Measurements from ENCODE around the gene ADAMTSL3. TPM values are rescaled to one million over a fixed set of nuclear protein-coding genes. Genes with fewer than 3 reads are reported as not detected.

Gene ADAMTSL3
- polyA plus RNA-seq, 1 donor from 2014 or later: 0.51 TPM

GRCh38 chr15:83947156-83947555 lies 293.2 kb downstream of the ADAMTSL3 start:
- Histone ChIP-seq H3K9me3 (ENCODE audit: low read length) (no peaks in the 10 kb centered on the region), H2AFZ (ENCODE audit: low read depth, low read length) (no peak overlapping the region), H3K27ac (ENCODE audit: low read length) (no peak overlapping the region), H3K9me2 (ENCODE audit: insufficient read depth, low read length) (no peaks in the 10 kb centered on the region), H3K4me2 (ENCODE audit: low read length) (no peak overlapping the region), H3K79me2 (replicated peaks; ENCODE audit: insufficient read depth, low read length) (no peaks in the 10 kb centered on the region), H3K9ac (ENCODE audit: low read length) (no peak overlapping the region), H3F3A (ENCODE audit: insufficient read depth, low read length, poor library complexity, severe bottlenecking) (no peaks in the 10 kb centered on the region), H3K4me3 (ENCODE audit: low read length) (no peak overlapping the region), H3K27me3 (ENCODE audit: insufficient read depth, low read depth, low read length) (no peaks in the 10 kb centered on the region), H3K36me3 (ENCODE audit: insufficient read depth, low read length) (no peaks in the 10 kb centered on the region), H4K20me1 (ENCODE audit: insufficient read depth) (no peaks in the 10 kb centered on the region)
- TF ChIP-seq, protein P1, sequence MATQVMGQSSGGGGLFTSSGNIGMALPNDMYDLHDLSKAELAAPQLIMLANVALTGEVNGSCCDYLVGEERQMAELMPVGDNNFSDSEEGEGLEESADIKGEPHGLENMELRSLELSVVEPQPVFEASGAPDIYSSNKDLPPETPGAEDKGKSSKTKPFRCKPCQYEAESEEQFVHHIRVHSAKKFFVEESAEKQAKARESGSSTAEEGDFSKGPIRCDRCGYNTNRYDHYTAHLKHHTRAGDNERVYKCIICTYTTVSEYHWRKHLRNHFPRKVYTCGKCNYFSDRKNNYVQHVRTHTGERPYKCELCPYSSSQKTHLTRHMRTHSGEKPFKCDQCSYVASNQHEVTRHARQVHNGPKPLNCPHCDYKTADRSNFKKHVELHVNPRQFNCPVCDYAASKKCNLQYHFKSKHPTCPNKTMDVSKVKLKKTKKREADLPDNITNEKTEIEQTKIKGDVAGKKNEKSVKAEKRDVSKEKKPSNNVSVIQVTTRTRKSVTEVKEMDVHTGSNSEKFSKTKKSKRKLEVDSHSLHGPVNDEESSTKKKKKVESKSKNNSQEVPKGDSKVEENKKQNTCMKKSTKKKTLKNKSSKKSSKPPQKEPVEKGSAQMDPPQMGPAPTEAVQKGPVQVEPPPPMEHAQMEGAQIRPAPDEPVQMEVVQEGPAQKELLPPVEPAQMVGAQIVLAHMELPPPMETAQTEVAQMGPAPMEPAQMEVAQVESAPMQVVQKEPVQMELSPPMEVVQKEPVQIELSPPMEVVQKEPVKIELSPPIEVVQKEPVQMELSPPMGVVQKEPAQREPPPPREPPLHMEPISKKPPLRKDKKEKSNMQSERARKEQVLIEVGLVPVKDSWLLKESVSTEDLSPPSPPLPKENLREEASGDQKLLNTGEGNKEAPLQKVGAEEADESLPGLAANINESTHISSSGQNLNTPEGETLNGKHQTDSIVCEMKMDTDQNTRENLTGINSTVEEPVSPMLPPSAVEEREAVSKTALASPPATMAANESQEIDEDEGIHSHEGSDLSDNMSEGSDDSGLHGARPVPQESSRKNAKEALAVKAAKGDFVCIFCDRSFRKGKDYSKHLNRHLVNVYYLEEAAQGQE (IDR thresholded peaks at IDR 0.05; ENCODE audit: borderline replicate concordance): no peak
- TF ChIP-seq EP300 (conservative IDR thresholded peaks at IDR 0.05; ENCODE audit: poor library complexity, severe bottlenecking) (no peak), EZH2 (IDR thresholded peaks at IDR 0.05; ENCODE audit: borderline replicate concordance, insufficient read depth, low read length, poor library complexity, severe bottlenecking) (no peak), RAD21 (conservative IDR thresholded peaks at IDR 0.05) (no peak)
- TF ChIP-seq, protein P2, sequence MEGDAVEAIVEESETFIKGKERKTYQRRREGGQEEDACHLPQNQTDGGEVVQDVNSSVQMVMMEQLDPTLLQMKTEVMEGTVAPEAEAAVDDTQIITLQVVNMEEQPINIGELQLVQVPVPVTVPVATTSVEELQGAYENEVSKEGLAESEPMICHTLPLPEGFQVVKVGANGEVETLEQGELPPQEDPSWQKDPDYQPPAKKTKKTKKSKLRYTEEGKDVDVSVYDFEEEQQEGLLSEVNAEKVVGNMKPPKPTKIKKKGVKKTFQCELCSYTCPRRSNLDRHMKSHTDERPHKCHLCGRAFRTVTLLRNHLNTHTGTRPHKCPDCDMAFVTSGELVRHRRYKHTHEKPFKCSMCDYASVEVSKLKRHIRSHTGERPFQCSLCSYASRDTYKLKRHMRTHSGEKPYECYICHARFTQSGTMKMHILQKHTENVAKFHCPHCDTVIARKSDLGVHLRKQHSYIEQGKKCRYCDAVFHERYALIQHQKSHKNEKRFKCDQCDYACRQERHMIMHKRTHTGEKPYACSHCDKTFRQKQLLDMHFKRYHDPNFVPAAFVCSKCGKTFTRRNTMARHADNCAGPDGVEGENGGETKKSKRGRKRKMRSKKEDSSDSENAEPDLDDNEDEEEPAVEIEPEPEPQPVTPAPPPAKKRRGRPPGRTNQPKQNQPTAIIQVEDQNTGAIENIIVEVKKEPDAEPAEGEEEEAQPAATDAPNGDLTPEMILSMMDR (IDR thresholded peaks at IDR 0.05; ENCODE audit: poor library complexity, severe bottlenecking): no peak

DNA sequence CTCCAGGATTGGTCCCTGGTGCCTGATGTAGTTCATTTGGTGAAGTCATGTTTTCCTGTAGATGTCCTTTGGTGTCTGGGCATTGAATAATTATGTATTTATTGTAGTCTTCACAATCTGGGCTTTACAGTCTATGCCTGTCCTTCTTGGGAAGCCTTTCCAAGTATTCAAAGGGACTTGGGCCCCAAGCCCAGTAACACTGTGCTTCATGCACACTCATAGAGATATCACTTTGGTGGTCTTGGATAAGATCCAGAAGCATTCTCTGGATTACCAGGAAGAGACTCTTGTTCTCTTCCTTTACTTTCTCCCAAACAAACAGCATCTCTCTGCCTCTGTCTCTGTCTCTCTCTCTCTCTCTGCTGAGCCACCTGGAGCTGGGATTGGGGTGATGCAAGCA lies 300.6 kb downstream of the ADAMTSL3 start:
- Histone ChIP-seq H4K20me1 (ENCODE audit: insufficient read depth) (no peaks in the 10 kb centered on the region), H3F3A (ENCODE audit: insufficient read depth, low read length, poor library complexity, severe bottlenecking) (no peaks in the 10 kb centered on the region), H2AFZ (ENCODE audit: low read depth, low read length) (no peak overlapping the region), H3K9ac (ENCODE audit: low read length) (no peak overlapping the region), H3K9me2 (ENCODE audit: insufficient read depth, low read length) (no peaks in the 10 kb centered on the region), H3K36me3 (ENCODE audit: insufficient read depth, low read length) (no peaks in the 10 kb centered on the region), H3K79me2 (replicated peaks; ENCODE audit: insufficient read depth, low read length) (no peaks in the 10 kb centered on the region), H3K4me2 (ENCODE audit: low read length) (no peak overlapping the region), H3K27me3 (ENCODE audit: insufficient read depth, low read depth, low read length) (no peaks in the 10 kb centered on the region), H3K4me3 (ENCODE audit: low read length) (no peak overlapping the region), H3K9me3 (ENCODE audit: low read length) (no peaks in the 10 kb centered on the region), H3K27ac (ENCODE audit: low read length) (no peak overlapping the region)
- TF ChIP-seq, protein P1 (IDR thresholded peaks at IDR 0.05; ENCODE audit: borderline replicate concordance): no peak
- TF ChIP-seq MXI1 (conservative IDR thresholded peaks at IDR 0.05; ENCODE audit: poor library complexity, severe bottlenecking): no peak
- no peak for TF ChIP-seq EZH2 (IDR thresholded peaks at IDR 0.05; ENCODE audit: borderline replicate concordance, insufficient read depth, low read length, poor library complexity, severe bottlenecking)
- TF ChIP-seq SMC3 (conservative IDR thresholded peaks at IDR 0.05; ENCODE audit: poor library complexity): no peak
- TF ChIP-seq TAF1 (IDR thresholded peaks at IDR 0.05; ENCODE audit: low read depth): no peak
- no peak for TF ChIP-seq EP300 (conservative IDR thresholded peaks at IDR 0.05; ENCODE audit: poor library complexity, severe bottlenecking)
- TF ChIP-seq POLR2AphosphoS5 (IDR thresholded peaks at IDR 0.05): no peak
- TF ChIP-seq RAD21 (conservative IDR thresholded peaks at IDR 0.05): no peak
- TF ChIP-seq, protein P2 (IDR thresholded peaks at IDR 0.05; ENCODE audit: poor library complexity, severe bottlenecking): no peak

Data from neural cell (in vitro differentiated cells).